Measurements from ENCODE around the gene MLH3. TPM values are rescaled to one million over a fixed set of nuclear protein-coding genes. Genes with fewer than 3 reads are reported as not detected.

The MLH3 gene
- total RNA-seq, 1 experiment from 2014 or later: 23.0 TPM

DNA sequence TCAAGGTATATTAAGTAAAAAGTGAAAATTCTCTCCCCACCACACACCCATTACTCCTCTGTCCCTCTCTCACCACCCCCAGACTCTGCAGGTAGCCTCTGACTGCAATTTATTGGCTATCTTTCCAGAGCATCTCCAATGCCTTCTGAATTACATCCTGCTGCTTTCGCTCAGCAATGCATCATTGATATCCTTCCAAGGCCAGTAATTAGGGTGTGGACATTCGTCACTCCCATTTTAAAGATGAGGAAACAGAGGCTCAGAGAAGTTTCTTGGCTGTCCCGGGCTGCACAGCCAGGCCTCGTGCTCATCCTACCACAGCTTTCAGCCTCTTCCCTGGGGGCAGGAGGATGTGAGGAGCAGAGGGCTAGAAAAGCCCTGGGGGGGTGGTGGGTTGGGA is 72.2 kb downstream of the MLH3 start:
- Histone ChIP-seq H3K23ac (ENCODE audit: insufficient read length, low read depth, low read length) (no peak overlapping the region), H4K5ac (ENCODE audit: insufficient read length, low read depth, low read length) (no peak overlapping the region), H3K4ac (ENCODE audit: low read depth, low read length) (no peak overlapping the region), H3K79me2 (ENCODE audit: insufficient read depth, low read length) (no peaks in the 10 kb centered on the region), H3T11ph (ENCODE audit: low read length) (no peak overlapping the region), H3K79me1 (ENCODE audit: insufficient read depth, low read depth, low read length, poor library complexity, severe bottlenecking) (no peaks in the 10 kb centered on the region), H3K9me3 (ENCODE audit: control insufficient read depth, low read depth, low read length) (no peaks in the 10 kb centered on the region), H2BK15ac (ENCODE audit: low read depth, low read length) (no peak overlapping the region), H2AFZ (ENCODE audit: low read length) (no peak overlapping the region), H3K4me2 (ENCODE audit: insufficient read depth, insufficient read length, low read length) (no peak overlapping the region), H4K91ac (ENCODE audit: insufficient read length, low read depth, low read length) (no peak overlapping the region), H4K20me1 (ENCODE audit: control insufficient read depth, insufficient read depth, insufficient read length) (no peaks in the 10 kb centered on the region), H3K27me3 (ENCODE audit: insufficient read depth, low read length) (no peaks in the 10 kb centered on the region), H3K9ac (ENCODE audit: extremely low read depth, insufficient read length, low read length) (no peak overlapping the region), H2BK12ac (ENCODE audit: insufficient read length, low read depth, low read length) (no peak overlapping the region), H3K18ac (ENCODE audit: insufficient read length, low read depth, low read length) (no peak overlapping the region), H2BK5ac (ENCODE audit: insufficient read length, low read length) (no peak overlapping the region), H4K8ac (replicated peaks; ENCODE audit: insufficient read length, low read depth, low read length) (no peak overlapping the region), H3K27ac (ENCODE audit: insufficient read length, low read depth, low read length) (no peak overlapping the region), H3K14ac (ENCODE audit: insufficient read depth, low read length) (no peak overlapping the region), H3K4me1 (ENCODE audit: insufficient read depth, low read length) (no peaks in the 10 kb centered on the region; the same call in 1 of the 2 replicates), H3K23me2 (ENCODE audit: insufficient read length, low read depth, low read length, poor library complexity, severe bottlenecking) (no peaks in the 10 kb centered on the region), H2AK5ac (ENCODE audit: insufficient read length, low read length) (no peak overlapping the region), H3K56ac (ENCODE audit: insufficient read length, low read depth, low read length) (no peak overlapping the region), H2BK20ac (ENCODE audit: low read depth, low read length, poor library complexity, severe bottlenecking) (no peak overlapping the region), H2BK120ac (ENCODE audit: low read depth, low read length, poor library complexity, severe bottlenecking) (no peak overlapping the region)
- TF ChIP-seq, protein P1, sequence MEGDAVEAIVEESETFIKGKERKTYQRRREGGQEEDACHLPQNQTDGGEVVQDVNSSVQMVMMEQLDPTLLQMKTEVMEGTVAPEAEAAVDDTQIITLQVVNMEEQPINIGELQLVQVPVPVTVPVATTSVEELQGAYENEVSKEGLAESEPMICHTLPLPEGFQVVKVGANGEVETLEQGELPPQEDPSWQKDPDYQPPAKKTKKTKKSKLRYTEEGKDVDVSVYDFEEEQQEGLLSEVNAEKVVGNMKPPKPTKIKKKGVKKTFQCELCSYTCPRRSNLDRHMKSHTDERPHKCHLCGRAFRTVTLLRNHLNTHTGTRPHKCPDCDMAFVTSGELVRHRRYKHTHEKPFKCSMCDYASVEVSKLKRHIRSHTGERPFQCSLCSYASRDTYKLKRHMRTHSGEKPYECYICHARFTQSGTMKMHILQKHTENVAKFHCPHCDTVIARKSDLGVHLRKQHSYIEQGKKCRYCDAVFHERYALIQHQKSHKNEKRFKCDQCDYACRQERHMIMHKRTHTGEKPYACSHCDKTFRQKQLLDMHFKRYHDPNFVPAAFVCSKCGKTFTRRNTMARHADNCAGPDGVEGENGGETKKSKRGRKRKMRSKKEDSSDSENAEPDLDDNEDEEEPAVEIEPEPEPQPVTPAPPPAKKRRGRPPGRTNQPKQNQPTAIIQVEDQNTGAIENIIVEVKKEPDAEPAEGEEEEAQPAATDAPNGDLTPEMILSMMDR (conservative IDR thresholded peaks at IDR 0.05): no peak
- WGBS (ENCODE audit: extremely low coverage, insufficient read length, low lambda C conversion rate): no CpG with 5 or more reads among the region's 4 CpGs
- H3K27ac Mint-ChIP-seq: no peak overlapping the region
- H3K4me3 Mint-ChIP-seq: peak overlapping the region in 1 of 2 experiments; percentile 55; a peak in 1 of 5 replicates
- no peaks in the 10 kb centered on the region; the same call in 1 of the 2 replicates for H3K27me3 Mint-ChIP-seq (ENCODE audit: low read depth)
- no peaks in the 10 kb centered on the region for H3K9me3 Mint-ChIP-seq
- DNase-seq: no peak
- H3K4me1 Mint-ChIP-seq: peaks cover 32 to 43% of the 10 kb centered on the region in 2 experiments
- no peaks in the 10 kb centered on the region for H3K36me3 Mint-ChIP-seq (ENCODE audit: insufficient read depth in 1 of 3, low read depth in 3 of 3)

All from H9 (cell line).